HG03469 (cell line): ENCODE measurements around the gene GOLT1A.
"Not testable (repeated sequence)": the region's sequence is repeated elsewhere in the genome, so short reads cannot be mapped to it uniquely, and the experiment has no call there.

Experiments used
- ATAC-seq: cut with Tn5 transposase; IDR thresholded peaks from one replicate; pipeline ENCODE4 v1.9.1; 2021; ENCODE audit warnings: mild to moderate bottlenecking, moderate library complexity, moderate number of reproducible peaks; ENCODE audit not compliant: unreplicated experiment

GOLT1A gene

GRCh38 chr1:204249736-204250427 is 36.1 kb upstream of the GOLT1A start:
- no peak for ATAC-seq

GRCh38 chr1:204248954-204249353 is 35.2 kb upstream of the GOLT1A start:
- ATAC-seq = no peak

DNA sequence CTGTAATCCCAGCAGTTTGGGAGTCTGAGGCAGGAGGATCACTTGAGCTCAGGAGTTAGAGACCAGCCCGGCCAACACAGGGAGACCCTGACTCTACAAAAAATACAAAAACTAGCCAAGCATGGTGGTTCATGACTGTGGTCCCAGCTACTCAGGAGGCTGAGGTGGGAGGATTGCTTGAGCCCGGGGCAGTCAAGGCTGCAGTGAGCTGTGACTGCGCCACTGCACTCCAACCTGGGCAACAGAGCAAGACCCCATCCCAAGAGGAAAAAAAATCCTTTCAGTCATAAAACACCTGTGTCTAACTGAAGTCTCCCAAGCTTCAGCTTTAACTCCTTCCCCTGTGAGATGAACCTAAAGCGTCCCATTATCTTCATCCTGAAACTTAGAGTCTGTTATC is 33.1 kb upstream of the GOLT1A start:
- no peak for ATAC-seq

DNA sequence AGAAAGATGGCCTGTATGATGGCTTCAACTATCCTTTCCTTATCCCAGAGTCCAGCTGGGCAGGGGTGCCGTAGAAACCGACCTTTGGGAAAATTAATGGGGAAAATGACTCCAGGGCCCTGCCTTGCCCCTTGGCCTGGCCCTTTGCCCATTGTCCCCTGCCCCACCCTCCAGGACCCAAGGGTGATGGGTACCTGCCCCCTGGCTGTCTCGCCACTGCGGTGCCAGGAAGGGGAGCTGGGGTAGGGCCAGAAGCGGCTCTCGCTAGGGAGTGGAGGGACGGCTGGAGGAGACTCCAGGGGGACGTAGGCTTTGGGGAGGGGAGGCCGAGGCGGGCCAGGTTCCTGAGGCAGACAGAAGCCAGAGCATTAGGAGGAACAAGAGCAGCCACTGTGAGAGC is 29.1 kb upstream of the GOLT1A start:
- ATAC-seq = no peak

DNA sequence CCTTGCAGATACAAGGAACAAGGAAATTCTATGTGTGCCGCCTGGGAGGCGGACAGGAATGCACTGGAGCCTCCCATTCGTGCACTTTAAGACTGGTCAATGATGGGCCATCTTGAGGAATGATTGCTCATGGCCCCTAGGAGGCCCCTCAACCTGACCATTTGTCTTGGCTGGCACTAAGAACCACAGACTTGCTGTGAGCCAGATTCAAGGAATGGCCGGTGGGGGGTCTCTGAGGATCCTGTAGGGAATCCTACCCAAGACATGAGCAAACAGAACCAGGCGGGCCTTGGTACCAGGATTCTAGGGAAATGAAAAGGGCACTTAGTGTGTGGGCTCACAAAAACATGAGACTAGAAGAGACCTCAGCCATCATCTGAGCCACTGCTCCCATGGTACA is 28.1 kb upstream of the GOLT1A start:
- no peak for ATAC-seq

- no peak for ATAC-seq
Observed at GRCh38 chr1:204241050-204241449, 27.3 kb upstream of the GOLT1A start.

DNA sequence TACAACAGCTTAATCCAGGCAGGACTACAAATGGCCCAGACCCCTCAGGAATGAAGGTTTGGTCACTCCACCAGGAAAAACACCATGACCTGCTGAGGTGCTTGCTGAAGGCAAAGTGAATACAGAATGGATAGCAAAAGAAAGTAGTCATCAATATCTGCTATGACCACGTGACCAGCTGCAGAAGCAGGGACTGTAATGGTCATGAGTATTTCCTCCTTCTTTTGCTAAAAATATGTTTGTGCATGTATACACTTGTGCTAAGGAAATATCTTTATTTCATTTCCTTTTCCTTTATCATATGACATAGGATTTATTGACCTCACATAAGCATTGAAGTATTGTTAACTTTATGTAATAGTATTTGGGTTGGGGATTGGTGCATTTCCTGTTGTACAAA is 26.4 kb upstream of the GOLT1A start:
- ATAC-seq = no peak

- ATAC-seq = not testable (repeated sequence)
Observed at GRCh38 chr1:204239401-204239800, 25.6 kb upstream of the GOLT1A start.

DNA sequence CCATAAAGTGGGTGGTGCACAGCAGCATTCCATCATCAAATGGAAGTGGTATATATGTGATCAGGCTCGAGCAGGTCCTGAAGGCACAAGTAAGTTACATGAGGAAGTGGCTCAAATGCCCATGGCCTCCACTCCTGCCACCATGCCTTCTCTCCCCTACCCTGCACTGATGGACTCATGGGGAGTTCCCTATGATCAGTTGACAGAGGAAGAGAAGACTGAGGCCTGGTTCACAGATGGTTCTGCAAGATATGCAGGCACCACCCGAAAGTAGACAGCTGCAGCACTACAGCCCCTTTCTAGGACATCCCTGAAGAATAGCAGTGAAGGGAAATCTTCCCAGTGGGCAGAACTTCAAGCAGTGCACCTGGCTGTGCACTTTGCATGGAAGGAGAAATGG is 24.7 kb upstream of the GOLT1A start:
- not testable (repeated sequence) for ATAC-seq

DNA sequence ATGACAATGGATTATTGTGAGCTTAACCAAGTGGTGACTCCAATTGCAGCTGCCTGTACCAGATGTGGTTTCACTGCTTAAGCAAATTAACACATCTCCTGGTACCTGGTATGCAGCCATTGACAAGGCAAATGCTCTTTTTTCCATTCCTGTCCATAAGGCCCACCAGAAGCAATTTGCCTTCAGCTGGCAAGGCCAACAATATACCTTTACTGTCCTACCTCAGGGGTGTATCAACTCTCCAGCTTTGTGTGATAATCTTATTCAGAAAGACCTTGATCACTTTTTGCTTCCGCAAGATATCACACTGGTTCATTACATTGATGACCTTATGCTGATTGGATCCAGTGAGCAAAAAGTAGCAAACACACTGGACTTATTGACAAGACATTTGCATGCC is 23.7 kb upstream of the GOLT1A start:
- ATAC-seq = not testable (repeated sequence)

GRCh38 chr1:204232526-204232925 is 18.7 kb upstream of the GOLT1A start:
- no peak for ATAC-seq

GRCh38 chr1:204230211-204230610 is 16.4 kb upstream of the GOLT1A start:
- ATAC-seq = no peak

DNA sequence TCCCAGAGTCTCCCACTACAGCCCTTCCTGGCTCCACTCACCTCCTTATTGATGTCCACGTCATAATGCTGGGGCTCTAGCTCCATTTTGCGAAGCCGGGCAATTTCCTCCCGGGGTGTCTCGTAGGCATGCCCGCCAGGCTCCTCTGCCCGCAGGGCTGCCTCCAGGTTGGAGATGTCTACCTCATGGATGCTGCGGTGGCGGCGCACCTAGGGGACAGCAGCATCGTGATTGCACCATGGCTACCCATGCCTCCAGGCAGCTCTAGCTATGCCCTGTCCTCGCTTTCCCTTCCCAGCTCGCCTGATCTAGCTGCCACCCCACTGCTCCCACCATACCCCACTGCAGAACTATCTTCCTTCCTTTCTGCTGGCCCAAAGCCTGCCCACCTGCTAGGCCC is 15.1 kb upstream of the GOLT1A start:
- ATAC-seq = no peak

GRCh38 chr1:204227996-204228785 is 14.4 kb upstream of the GOLT1A start:
- no peak for ATAC-seq

GRCh38 chr1:204227351-204227750 is 13.6 kb upstream of the GOLT1A start:
- no peak for ATAC-seq

GRCh38 chr1:204225841-204226735 is 12.3 kb upstream of the GOLT1A start:
- ATAC-seq = no peak

GRCh38 chr1:204224655-204225054 is 10.9 kb upstream of the GOLT1A start:
- ATAC-seq = no peak

DNA sequence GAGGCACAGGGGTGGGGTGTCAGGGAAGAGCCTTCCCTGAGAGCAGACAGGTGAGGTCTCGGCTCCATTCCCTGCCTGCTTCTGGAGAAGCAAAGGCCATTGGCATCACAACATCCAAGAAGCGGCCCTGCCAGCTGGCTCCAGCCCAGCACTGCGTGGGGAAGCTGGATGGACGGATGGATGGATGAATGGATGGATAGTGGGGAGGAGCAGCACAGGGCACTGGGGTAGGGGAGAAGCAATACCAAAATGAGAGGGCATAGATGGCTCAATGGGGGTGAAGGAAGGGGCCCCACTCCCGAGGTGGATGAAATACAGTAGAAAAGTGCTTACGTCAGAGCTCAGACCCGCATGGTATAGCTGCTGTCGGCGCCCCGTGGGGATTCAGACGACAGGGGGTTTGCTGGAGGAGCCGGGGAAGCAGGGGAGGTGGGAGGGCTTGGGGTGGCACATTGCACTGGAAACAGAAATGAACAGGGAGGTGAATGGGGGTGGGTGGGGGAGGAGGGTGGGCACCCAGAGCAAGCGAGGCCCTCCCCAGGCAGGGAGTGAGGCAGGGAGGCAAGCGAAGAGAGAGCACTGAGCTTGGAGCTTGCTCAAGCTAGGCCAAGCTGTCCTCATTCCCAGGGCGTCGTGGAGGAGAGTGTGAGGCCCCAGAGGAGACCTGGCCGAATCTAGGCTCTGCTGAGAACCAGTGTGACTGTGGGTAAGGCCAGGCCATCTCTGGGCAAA is 9.5 kb upstream of the GOLT1A start:
- no peak for ATAC-seq

DNA sequence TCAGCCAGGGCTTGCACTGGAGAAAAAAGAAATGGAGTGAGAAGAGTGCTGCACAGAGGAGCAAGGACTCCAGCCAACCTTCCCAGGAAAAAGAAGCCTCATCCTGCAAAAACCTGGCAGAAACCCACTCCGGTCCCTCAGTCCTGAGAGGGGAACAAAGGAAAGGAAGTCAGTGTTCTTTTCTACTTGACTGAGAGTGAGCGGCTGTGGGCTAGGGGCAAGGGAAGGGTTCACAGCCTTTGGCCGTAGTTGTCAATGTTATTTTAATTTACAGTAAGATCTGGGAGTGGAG is 8.9 kb upstream of the GOLT1A start:
- ATAC-seq = no peak

DNA sequence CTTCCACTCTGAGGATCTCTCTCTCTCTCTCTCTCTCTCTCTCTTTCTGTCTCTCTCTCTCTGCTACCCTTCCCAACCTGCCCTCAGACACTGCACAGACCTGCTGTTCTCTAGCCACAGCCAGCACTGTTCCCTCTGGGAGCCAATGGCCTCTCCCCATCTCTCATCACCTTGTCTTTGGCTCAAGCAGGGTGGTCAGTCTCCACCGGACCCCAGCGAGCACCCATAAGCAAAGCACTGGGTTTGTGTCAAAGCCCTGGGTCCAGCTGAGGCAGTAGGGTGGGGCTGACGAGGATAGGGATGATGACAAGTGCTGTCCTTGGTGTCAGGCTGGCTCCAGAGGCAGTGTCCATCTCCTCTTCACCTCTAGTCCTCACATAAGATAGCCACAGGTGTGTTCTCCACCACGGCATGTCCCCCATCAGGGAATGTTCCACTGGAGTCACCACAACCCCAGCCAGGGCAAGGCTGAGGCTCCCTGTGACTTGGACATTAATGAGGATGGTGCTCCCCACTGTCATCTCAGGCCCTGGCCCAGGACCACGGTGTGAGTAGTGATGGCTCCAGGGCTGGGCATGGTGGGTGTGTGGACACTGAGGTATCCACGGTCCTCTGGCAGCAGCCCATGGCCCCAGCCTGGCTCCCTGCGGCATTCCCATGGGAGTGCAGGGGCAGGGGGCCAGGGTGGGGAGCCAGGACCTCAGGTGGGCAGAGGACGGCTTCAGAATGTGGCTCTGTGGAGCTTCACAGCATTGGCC is 8.4 kb upstream of the GOLT1A start:
- ATAC-seq = no peak
